Subcutaneous abdominal adipose tissue (tissue), 5 donors: Measurements from ENCODE around the gene TRIM15.

Experiments
- H3K27ac ChIP-seq: one replicate; pipeline ENCODE4 v1.7.0; 2013; ENCODE audit warnings: low read depth, mild to moderate bottlenecking, inconsistent platforms, low read length, moderate library complexity
- H3K27me3 ChIP-seq, 5 donors: one replicate each; pipeline ENCODE4 v1.7.0; 2013; ENCODE audit warnings: low read length in 5 of 5, inconsistent platforms in 1 of 5; ENCODE audit not compliant: control insufficient read depth in 5 of 5, insufficient read depth in 4 of 5
- H3K36me3 ChIP-seq, 5 donors: one replicate each; pipeline ENCODE4 v1.7.0; 2013; ENCODE audit warnings: low read length in 5 of 5; ENCODE audit not compliant: control insufficient read depth in 5 of 5, insufficient read depth in 5 of 5
- H3K4me1 ChIP-seq, 5 donors: one replicate each; pipeline ENCODE4 v1.7.0; 2013; ENCODE audit warnings: low read length in 5 of 5, mild to moderate bottlenecking in 3 of 5, moderate library complexity in 1 of 5; ENCODE audit not compliant: control insufficient read depth in 5 of 5, insufficient read depth in 5 of 5
- H3K4me3 ChIP-seq, 5 donors: one replicate each; pipeline ENCODE4 v1.7.0; 2013; ENCODE audit warnings: low read length in 5 of 5, low read depth in 1 of 5
- H3K9ac ChIP-seq, 5 donors: one replicate each; pipeline ENCODE4 v1.7.0; 2013; ENCODE audit warnings: low read length in 5 of 5, mild to moderate bottlenecking in 4 of 5, moderate library complexity in 3 of 5
- H3K9me3 ChIP-seq, 5 donors: one replicate each; pipeline ENCODE4 v1.7.0; 2013; ENCODE audit warnings: low read length in 5 of 5; ENCODE audit not compliant: control insufficient read depth in 5 of 5
- donor health status: healthy.
- donor health status: healthy.
- donor health status: healthy.
- donor health status: healthy.
- donor health status: healthy.

The TRIM15 gene

GRCh38 chr6:30154709-30155519 is 8.4 kb upstream of the TRIM15 start:
- no peak overlapping the region for H3K27ac ChIP-seq
- H3K4me1 ChIP-seq, result peaks cover 2 to 17% (median 11%) of the 10 kb centered on the region in 5 donors
- no peak overlapping the region for H3K4me3 ChIP-seq
- no peaks in the 10 kb centered on the region for H3K36me3 ChIP-seq
- peaks cover 0 to 12% (median 0%) of the 10 kb centered on the region in 5 donors for H3K27me3 ChIP-seq
- H3K9me3 ChIP-seq, result no peaks in the 10 kb centered on the region
- no peak overlapping the region for H3K9ac ChIP-seq

- Histone ChIP-seq H3K4me1 (peaks cover 2 to 17% (median 11%) of the 10 kb centered on the region in 5 donors), H3K27me3 (peaks cover 0 to 12% (median 0%) of the 10 kb centered on the region in 5 donors), H3K9me3 (no peaks in the 10 kb centered on the region), H3K9ac (no peak overlapping the region), H3K4me3 (peak overlapping the region in 1 of 5 donors; percentile 4), H3K27ac (no peak overlapping the region), H3K36me3 (no peaks in the 10 kb centered on the region)
Measured at GRCh38 chr6:30155520-30156261, 7.7 kb upstream of the TRIM15 start.

DNA sequence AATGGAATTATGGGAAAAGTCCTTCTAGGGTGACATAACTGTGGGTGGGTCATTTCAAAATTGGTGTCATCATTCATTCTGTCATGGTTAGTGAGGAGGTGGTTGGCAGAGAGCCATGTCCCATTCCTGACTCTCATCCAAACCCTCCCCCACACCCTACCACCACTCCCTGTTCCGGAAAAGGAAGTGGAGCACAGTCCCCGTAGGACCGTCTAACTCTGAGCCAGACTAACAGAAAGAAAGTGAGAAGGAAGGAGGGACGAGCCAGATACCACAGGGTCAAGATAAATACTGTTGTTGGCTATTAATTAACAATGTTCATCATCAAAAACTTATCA is 7.1 kb upstream of the TRIM15 start:
- Histone ChIP-seq H3K27ac (no peak overlapping the region), H3K4me1 (peaks cover 2 to 17% (median 11%) of the 10 kb centered on the region in 5 donors)

DNA sequence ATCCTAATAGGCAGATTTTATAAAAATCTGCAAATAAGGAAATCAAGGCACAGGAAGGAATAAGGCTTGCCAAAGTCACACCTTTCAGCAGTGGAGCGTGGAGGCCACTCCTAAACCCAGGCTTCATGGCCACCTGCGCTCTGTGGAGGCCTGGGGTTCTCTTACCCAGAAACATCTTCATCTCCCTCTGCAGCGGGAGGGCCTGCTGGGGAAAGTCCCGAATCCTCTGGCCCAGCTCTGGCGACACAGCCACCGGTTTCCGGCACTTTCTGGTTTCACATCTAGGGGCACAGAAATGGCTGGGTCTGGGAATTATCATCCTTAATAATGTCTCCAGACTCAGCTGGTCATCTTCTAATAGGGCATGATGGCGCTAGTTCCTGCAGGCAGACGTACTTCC is 6.6 kb upstream of the TRIM15 start:
- peaks cover 0 to 12% (median 0%) of the 10 kb centered on the region in 5 donors for H3K27me3 ChIP-seq
- H3K36me3 ChIP-seq, result no peaks in the 10 kb centered on the region
- no peak overlapping the region for H3K9ac ChIP-seq
- no peak overlapping the region for H3K4me3 ChIP-seq
- no peak overlapping the region for H3K27ac ChIP-seq
- peaks cover 2 to 17% (median 11%) of the 10 kb centered on the region in 5 donors for H3K4me1 ChIP-seq
- no peaks in the 10 kb centered on the region for H3K9me3 ChIP-seq

More for the DNA sequence above, 7.1 kb upstream of the TRIM15 start:
- Histone ChIP-seq H3K4me3 (peak overlapping the region in 1 of 5 donors; percentile 4), H3K27me3 (peaks cover 0 to 12% (median 0%) of the 10 kb centered on the region in 5 donors), H3K36me3 (no peaks in the 10 kb centered on the region), H3K9me3 (no peaks in the 10 kb centered on the region), H3K9ac (no peak overlapping the region)

DNA sequence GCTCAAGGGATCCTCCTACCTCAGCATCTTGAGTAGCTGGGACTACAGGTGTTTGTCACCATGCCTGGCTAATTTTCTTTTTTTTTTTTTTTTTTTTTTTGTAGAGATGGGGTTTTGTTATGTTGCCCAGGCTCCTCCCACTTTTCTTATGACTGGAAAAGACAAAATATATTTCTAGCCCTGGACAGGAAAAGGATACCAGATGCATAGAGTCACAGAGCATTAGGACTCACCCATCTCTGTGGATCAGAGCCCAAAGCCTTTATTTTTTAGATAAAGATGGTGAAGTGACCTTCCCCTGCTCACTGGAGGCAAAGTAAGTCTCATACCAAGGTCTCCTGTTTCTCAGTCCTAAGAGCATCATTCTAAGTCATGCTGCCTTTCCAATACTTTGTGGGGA is 5.8 kb upstream of the TRIM15 start:
- H3K36me3 ChIP-seq, result no peaks in the 10 kb centered on the region
- no peak overlapping the region for H3K4me3 ChIP-seq
- peaks cover 2 to 17% (median 11%) of the 10 kb centered on the region in 5 donors for H3K4me1 ChIP-seq
- H3K27me3 ChIP-seq, result peaks cover 0 to 12% (median 0%) of the 10 kb centered on the region in 5 donors
- no peak overlapping the region for H3K27ac ChIP-seq
- no peak overlapping the region for H3K9ac ChIP-seq
- no peaks in the 10 kb centered on the region for H3K9me3 ChIP-seq

DNA sequence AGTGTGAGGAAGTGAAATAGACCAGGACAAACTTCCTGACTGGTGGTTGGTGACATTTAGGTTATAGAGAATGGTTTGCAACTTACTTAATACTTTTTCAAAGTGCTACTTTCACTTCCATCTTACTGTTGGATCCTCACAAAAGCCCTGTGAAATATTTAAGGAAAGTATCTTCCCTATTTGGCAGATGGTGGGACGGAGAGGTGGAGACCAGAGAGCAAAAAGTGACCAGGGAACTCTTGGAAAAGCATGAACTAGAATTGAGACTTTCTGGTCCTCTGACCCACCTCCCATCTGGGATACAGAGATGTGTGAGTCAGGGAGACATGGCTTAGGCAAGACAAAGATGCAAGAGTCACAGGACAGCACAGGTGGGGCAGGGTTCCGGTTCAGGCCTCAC is 5.3 kb upstream of the TRIM15 start:
- H3K4me1 ChIP-seq, result peaks cover 2 to 17% (median 11%) of the 10 kb centered on the region in 5 donors
- H3K4me3 ChIP-seq, result no peak overlapping the region
- no peak overlapping the region for H3K27ac ChIP-seq
- peaks cover 0 to 12% (median 2%) of the 10 kb centered on the region in 5 donors for H3K27me3 ChIP-seq
- no peaks in the 10 kb centered on the region for H3K36me3 ChIP-seq
- H3K9me3 ChIP-seq, result no peaks in the 10 kb centered on the region
- H3K9ac ChIP-seq, result no peak overlapping the region

DNA sequence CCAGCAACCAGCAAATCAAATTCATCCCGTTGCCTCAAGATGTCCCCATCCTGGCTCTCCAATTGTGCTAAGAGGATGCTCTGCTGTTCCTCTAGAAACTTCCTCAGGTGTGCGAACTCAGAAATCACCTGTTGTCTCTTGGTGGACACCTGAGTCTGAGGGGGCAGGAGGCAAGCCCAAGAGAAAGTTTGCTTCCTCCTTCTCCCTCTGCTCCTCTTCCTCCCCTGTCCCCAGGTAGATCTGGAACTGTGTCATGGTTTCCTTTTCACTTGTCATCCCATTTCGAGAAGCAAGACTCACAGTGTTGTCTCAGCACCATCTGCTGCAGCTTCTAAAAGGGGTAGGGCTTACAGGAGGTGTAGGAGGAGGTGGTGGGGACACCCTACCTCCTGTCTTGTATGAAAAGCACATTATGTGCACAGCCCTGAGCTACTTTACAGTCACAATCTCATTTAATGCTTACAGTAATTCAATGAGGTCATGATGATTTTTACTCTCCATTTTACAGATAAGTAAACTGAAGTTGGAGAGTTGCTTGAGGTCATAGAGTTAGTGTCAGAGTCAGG is 4.8 kb upstream of the TRIM15 start:
- Histone ChIP-seq H3K9me3 (no peaks in the 10 kb centered on the region), H3K36me3 (no peaks in the 10 kb centered on the region), H3K4me3 (no peak overlapping the region), H3K9ac (no peak overlapping the region), H3K27me3 (peaks cover 3 to 18% (median 6%) of the 10 kb centered on the region in 5 donors), H3K4me1 (peaks cover 2 to 20% (median 11%) of the 10 kb centered on the region in 5 donors), H3K27ac (no peak overlapping the region)

- Histone ChIP-seq H3K9ac (no peak overlapping the region), H3K36me3 (no peaks in the 10 kb centered on the region), H3K27ac (no peak overlapping the region), H3K9me3 (no peaks in the 10 kb centered on the region), H3K4me3 (no peak overlapping the region), H3K27me3 (peaks cover 4 to 17% (median 6%) of the 10 kb centered on the region in 5 donors), H3K4me1 (peaks cover 0 to 12% (median 8%) of the 10 kb centered on the region in 5 donors)
Measured at GRCh38 chr6:30160008-30160784, 3.1 kb upstream of the TRIM15 start.

GRCh38 chr6:30160785-30161531 is 2.4 kb upstream of the TRIM15 start, which contains the start of gene TRIM10:
Gene TRIM10, minus strand, starts transcription at chr6:30161211. Its CDS starts 353 bp downstream, at chr6:30160858.
- Histone ChIP-seq H3K9ac (no peak within 1 kb of the TSS), H3K27ac (no peak within 1 kb of the TSS), H3K36me3 (no peaks in the 10 kb centered on the region), H3K9me3 (no peaks in the 10 kb centered on the region), H3K4me3 (no peak within 1 kb of the TSS), H3K4me1 (peaks cover 0 to 10% (median 6%) of the 10 kb centered on the region in 5 donors), H3K27me3 (peaks cover 4 to 17% (median 6%) of the 10 kb centered on the region in 5 donors)
